A549 (cell line): Measurements from ENCODE around the gene MYLIP. TPM values are rescaled to one million over a fixed set of nuclear protein-coding genes. Genes with fewer than 3 reads are reported as not detected.
A peak's percentile ranks its signal among the peaks of the same experiment; 100 is the strongest.

ENCODE experiments used
- ATAC-seq, 2 experiments: fragments of 200-7000 bp in 1 of 2; fragments of >200 bp in 1 of 2; cut with Nextera tagmentation in 1 of 2; cut with Tn5 transposase in 1 of 2; 3 replicates each; pipeline versions ENCODE4 v1.8.0 to v1.9.1; 2018 to 2020; ENCODE audit warnings: mild to moderate bottlenecking in 1 of 2, moderate library complexity in 1 of 2
- CTCF ChIA-PET: fragments of 300-600 bp; sonication (Branson Sonifier 250); formaldehyde crosslinking; extraction: SDS; loops from one replicate; lab custom pipeline; 2021; ENCODE audit warnings: antibody characterized with exemption, inconsistent platforms; lab: Yijun Ruan, JAX
- POLR2A ChIA-PET: fragments of 350-600 bp; formaldehyde crosslinking; extraction: SDS; loops from one replicate; lab custom pipeline; 2021; ENCODE audit warnings: antibody characterized with exemption, inconsistent platforms; lab: Yijun Ruan, JAX
- DNase-seq, 2 experiments: peaks; one replicate each; pipeline versions ENCODE4 v3.0.0 to v3.0.0-alpha.2; 2011 to 2016; ENCODE audit warnings: low read depth in 1 of 2, low spot score in 1 of 2
- FAIRE-seq: peaks from 2 replicates; lab custom pipeline; 2011; peaks lifted over from hg19 to GRCh38; lab: Jason Lieb, UNC
- H3K27ac ChIP-seq, 2 experiments: fragments of >200 bp; sonication (Bioruptor Twin); formaldehyde crosslinking; 3 replicates each; pipeline ENCODE4 v1.5.1; 2016 to 2017
- H3K4me1 ChIP-seq: fragments of >200 bp; sonication (Bioruptor Twin); formaldehyde crosslinking; 3 replicates; pipeline ENCODE4 v1.6.1; 2016
- H3K4me2 ChIP-seq: fragments of >200 bp; sonication (Bioruptor Twin); formaldehyde crosslinking; 3 replicates; pipeline ENCODE4 v1.6.1; 2016
- H3K4me3 ChIP-seq: fragments of >200 bp; sonication (Bioruptor Twin); formaldehyde crosslinking; 3 replicates; pipeline ENCODE4 v1.5.1; 2016
- H3K9me3 ChIP-seq: fragments of >200 bp; sonication (Bioruptor Twin); formaldehyde crosslinking; 3 replicates; pipeline ENCODE4 v1.6.1; 2016
- CBX8 ChIP-seq: fragments of 200-600 bp; sonication (generic); IDR thresholded peaks from 2 replicates; pipeline ENCODE4 v1.6.1; 2016
- CHD2 ChIP-seq: fragments of 150-350 bp; IDR thresholded peaks from 2 replicates; pipeline ENCODE4 v1.6.1; 2014; ENCODE audit warnings: low read length; ENCODE audit not compliant: partially characterized antibody
- CHD4 ChIP-seq: fragments of 200-600 bp; sonication (generic); IDR thresholded peaks from 2 replicates; pipeline ENCODE4 v1.6.1; 2016; ENCODE audit warnings: antibody characterized with exemption, mild to moderate bottlenecking, borderline replicate concordance
- EP300 ChIP-seq, 2 experiments: fragments of >200 bp; sonication (Bioruptor Twin); formaldehyde crosslinking; IDR thresholded peaks; 2 replicates in 1 of 2; 3 replicates in 1 of 2; pipeline ENCODE4 v1.6.1; 2016 to 2017
- FOSB ChIP-seq: fragments of 250-450 bp; sonication (Bioruptor Pico); IDR thresholded peaks from 2 replicates; pipeline ENCODE4 v1.5.0; 2020; ENCODE audit warnings: mild to moderate bottlenecking, moderate library complexity
- HEYL ChIP-seq: fragments of 250-450 bp; sonication (Bioruptor Pico); IDR thresholded peaks from 2 replicates; pipeline ENCODE4 v1.8.0; 2021; ENCODE audit warnings: mild to moderate bottlenecking, moderate library complexity
- HOXA7 ChIP-seq: fragments of 250-450 bp; sonication (Bioruptor Pico); IDR thresholded peaks from 2 replicates; pipeline ENCODE4 v1.5.0; 2020; ENCODE audit warnings: mild to moderate bottlenecking, moderate library complexity
- HOXB13 ChIP-seq: fragments of 250-450 bp; sonication (Bioruptor Pico); IDR thresholded peaks from 2 replicates; pipeline ENCODE4 v1.5.0; 2020; ENCODE audit warnings: low read depth, mild to moderate bottlenecking, moderate library complexity
- JUN ChIP-seq, 2 experiments: fragments of >200 bp; sonication (Bioruptor Twin); formaldehyde crosslinking; IDR thresholded peaks; 2 replicates in 1 of 2; 3 replicates in 1 of 2; pipeline ENCODE4 v1.6.1; 2016 to 2017
- JUNB ChIP-seq: fragments of >200 bp; sonication (Bioruptor Twin); formaldehyde crosslinking; IDR thresholded peaks from 2 replicates; pipeline ENCODE4 v1.6.1; 2016
- KDM1A ChIP-seq: fragments of 200-600 bp; sonication (generic); IDR thresholded peaks from 2 replicates; pipeline ENCODE4 v1.6.1; 2016; ENCODE audit warnings: low read depth, mild to moderate bottlenecking
- MAZ ChIP-seq: fragments of 150-350 bp; IDR thresholded peaks from 2 replicates; pipeline ENCODE4 v1.6.1; 2014; ENCODE audit warnings: antibody characterized with exemption, low read depth, low read length, borderline replicate concordance
- MYC ChIP-seq: IDR thresholded peaks from 2 replicates; pipeline ENCODE4 v1.6.1; 2012; ENCODE audit warnings: mild to moderate bottlenecking, inconsistent platforms, low read length, improper control_type of control experiment, borderline replicate concordance
- PHF8 ChIP-seq: fragments of 200-600 bp; sonication (generic); IDR thresholded peaks from 2 replicates; pipeline ENCODE4 v1.6.1; 2016; ENCODE audit warnings: low read depth, mild to moderate bottlenecking, antibody characterized with exemption, moderate library complexity, borderline replicate concordance
- POLR2A ChIP-seq: IDR thresholded peaks from 2 replicates; pipeline ENCODE4 v1.6.1; 2012; ENCODE audit warnings: mild to moderate bottlenecking, low read length
- POLR2AphosphoS2 ChIP-seq: conservative IDR thresholded peaks from 2 replicates; pipeline ENCODE4 v1.6.1; 2012; ENCODE audit warnings: low read length, improper control_type of control experiment, inconsistent platforms
- RAD21 ChIP-seq, 2 experiments: fragments of >200 bp in 1 of 2; sonication (Bioruptor Twin) in 1 of 2; formaldehyde crosslinking in 1 of 2; IDR thresholded peaks in 1 of 2; conservative IDR thresholded peaks in 1 of 2; 2 replicates in 1 of 2; 3 replicates in 1 of 2; pipeline ENCODE4 v1.6.1; 2012 to 2018; ENCODE audit warnings: inconsistent platforms in 1 of 2
- RARB ChIP-seq: fragments of 250-450 bp; sonication (Bioruptor Pico); IDR thresholded peaks from 2 replicates; pipeline ENCODE4 v1.8.0; 2021; ENCODE audit warnings: mild to moderate bottlenecking, moderate library complexity
- RFX5 ChIP-seq: fragments of 450-650 bp; IDR thresholded peaks from 2 replicates; pipeline ENCODE4 v1.7.1; 2014; ENCODE audit warnings: antibody characterized with exemption, mild to moderate bottlenecking, moderate library complexity
- RNF2 ChIP-seq: fragments of 200-600 bp; sonication (generic); IDR thresholded peaks from 2 replicates; pipeline ENCODE4 v1.6.1; 2016; ENCODE audit warnings: low read depth, mild to moderate bottlenecking, antibody characterized with exemption, moderate library complexity, borderline replicate concordance
- TFCP2L1 ChIP-seq: fragments of 250-450 bp; sonication (Bioruptor Pico); IDR thresholded peaks from 2 replicates; pipeline ENCODE4 v1.5.0; 2021; ENCODE audit warnings: mild to moderate bottlenecking
- ZC3H11A ChIP-seq: fragments of 450-650 bp; IDR thresholded peaks from 2 replicates; pipeline ENCODE4 v1.6.1; 2014; ENCODE audit warnings: antibody characterized with exemption, mild to moderate bottlenecking
- ZSCAN20 ChIP-seq: fragments of 250-450 bp; sonication (Bioruptor Pico); IDR thresholded peaks from 2 replicates; pipeline ENCODE4 v1.8.0; 2022; ENCODE audit warnings: mild to moderate bottlenecking, moderate library complexity
- WGBS: methylation state at CpG from one replicate; pipeline ENCODE4 v1.1.6; 2017; ENCODE audit errors: missing lambda C conversion rate; 5-methylcytosine and 5-hydroxymethylcytosine counted together
- polyA minus RNA-seq: library from RNA; depleted of rRNA, polyadenylated mRNA; stranded (reverse); fragments of >200 nt; gene quantifications from 2 replicates; pipeline ENCODE4 v1.2.3, GENCODE V29; 2011; rRNA and poly(A)+ RNA removed
- polyA plus RNA-seq, 4 experiments: library from polyadenylated mRNA; depleted of rRNA in 3 of 4; stranded (reverse); fragments of >200 nt; fragmentation: RNase III in 1 of 4; extraction: RNeasy Plus Mini Kit Qiagen cat#74134 plus additional on column Dnase treatment in 1 of 4; gene quantifications; 2 replicates in 3 of 4; 3 replicates in 1 of 4; pipeline ENCODE4 v1.2.3, GENCODE V29; 2011 to 2017
- TF ChIP-seq, protein P1 (sequence below): fragments of 250-450 bp; sonication (Bioruptor Pico); IDR thresholded peaks from 2 replicates; pipeline ENCODE4 v1.5.0; 2020; ENCODE audit warnings: low read depth, mild to moderate bottlenecking, moderate library complexity
- TF ChIP-seq, protein P2 (sequence below): IDR thresholded peaks from 2 replicates; pipeline ENCODE4 v1.6.1; 2012
- TF ChIP-seq, protein P3 (sequence below): fragments of 250-450 bp; sonication (Bioruptor Pico); IDR thresholded peaks from 2 replicates; pipeline ENCODE4 v1.5.0; 2021; ENCODE audit warnings: mild to moderate bottlenecking, moderate library complexity, borderline replicate concordance
- TF ChIP-seq, protein P4 (sequence below): IDR thresholded peaks from 2 replicates; pipeline ENCODE4 v1.6.1; 2012
- TF ChIP-seq, protein P5 (sequence below): fragments of >200 bp; sonication (Bioruptor Twin); formaldehyde crosslinking; IDR thresholded peaks from 3 replicates; pipeline ENCODE4 v1.5.1; 2016
- TF ChIP-seq, protein P6 (sequence below): fragments of 150-350 bp; IDR thresholded peaks from 2 replicates; pipeline ENCODE4 v1.6.1; 2014; ENCODE audit warnings: low read depth, mild to moderate bottlenecking, low read length
- TF ChIP-seq, protein P7 (sequence below): fragments of >200 bp; sonication (Bioruptor Twin); formaldehyde crosslinking; IDR thresholded peaks from 3 replicates; pipeline ENCODE4 v1.6.1; 2016

MYLIP gene
- 8.6 and 9.1 TPM in 2 replicates for polyA plus RNA-seq (2011; rRNA removed)
- 4.1 and 4.5 TPM in 2 replicates for polyA plus RNA-seq (2012; cell fraction: cytosol; rRNA removed)
- 5.2 TPM in 2 replicates for polyA plus RNA-seq (2012; cell fraction: nucleus; rRNA removed)
- polyA plus RNA-seq (2017; fragmentation: RNase III; extraction: RNeasy Plus Mini Kit Qiagen cat#74134 plus additional on column Dnase treatment), result 2.0 to 2.3 TPM (median 2.3 TPM) in 3 replicates
- polyA minus RNA-seq, result 11.2 and 13.0 TPM in 2 replicates

DNA sequence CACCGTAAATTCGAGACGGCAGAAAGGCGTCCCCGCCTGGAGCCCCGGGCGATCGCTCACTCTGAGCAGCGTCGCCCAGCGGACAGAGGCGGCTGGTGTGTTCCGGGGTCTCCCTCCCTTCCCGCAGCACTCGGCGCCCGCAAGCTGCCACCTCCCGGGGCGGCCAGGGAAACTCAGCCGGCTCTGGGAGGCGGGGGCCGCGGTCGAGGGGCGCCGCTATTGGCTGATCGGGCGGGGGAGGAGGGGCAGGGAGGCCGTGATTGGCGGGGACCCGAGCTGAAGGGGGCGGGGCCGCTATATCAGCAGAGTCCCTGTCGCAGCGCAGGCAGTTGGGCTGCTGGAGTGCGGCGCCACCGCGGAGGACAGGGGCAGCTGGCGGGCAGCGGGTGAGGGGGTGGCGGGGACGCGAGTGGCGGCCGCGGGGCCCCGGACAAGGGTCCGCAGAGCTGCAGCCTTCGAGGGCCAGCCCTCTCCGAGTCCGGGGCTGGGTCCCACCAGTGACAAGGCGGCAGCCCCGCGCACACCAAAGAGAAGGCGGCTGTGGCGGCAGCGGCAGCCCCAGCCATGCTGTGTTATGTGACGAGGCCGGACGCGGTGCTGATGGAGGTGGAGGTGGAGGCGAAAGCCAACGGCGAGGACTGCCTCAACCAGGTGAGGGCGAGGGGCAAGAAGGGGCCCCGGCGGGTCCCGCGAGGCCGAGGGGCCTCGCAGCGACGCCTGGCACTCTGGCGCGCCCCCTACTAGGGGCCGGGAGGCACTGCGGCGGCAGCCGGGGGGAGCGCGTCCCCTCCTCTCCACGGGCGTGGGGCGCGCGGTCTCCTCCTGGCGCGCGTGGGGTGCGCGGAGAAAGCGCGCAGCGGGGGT is at the start of gene MYLIP:
MYLIP (plus strand) TSS at position 328 of the 864 bp plus-strand sequence; CDS start at position 565, 237 bp downstream.
- H3K4me2 ChIP-seq, result peak within 1 kb of the TSS; percentile 90
- no peak for FAIRE-seq
- TF ChIP-seq FOSB (no peak), RNF2 (0 out of 2 replicates have a peak, but pooled peaks have one; percentile 60), CHD2 (peak; percentile 34), ZSCAN20 (CRISPR knock-in tag) (no peak), EP300 (IDR thresholded peaks at IDR 0.05) (no peak), MYC (no peak), POLR2AphosphoS2 (no peak), ZC3H11A (no peak), JUN (IDR thresholded peaks at IDR 0.05) (peak; percentile 54 to 89; a peak in 4 of 5 replicates), MAZ (no peak), PHF8 (peak; percentile 94), CBX8 (no peak), JUNB (no peak), RARB (no peak), HEYL (CRISPR knock-in tag) (no peak), RFX5 (no peak), HOXB13 (CRISPR knock-in tag) (no peak), POLR2A (peak; percentile 100), KDM1A (no peak), RAD21 (conservative IDR thresholded peaks at IDR 0.05 in 1 of 2, IDR thresholded peaks at IDR 0.05 in 1 of 2) (peak; percentile 7 to 59; a peak in 3 of 5 replicates), TFCP2L1 (CRISPR knock-in tag) (peak; percentile 84; the same call in 1 of the 2 replicates), HOXA7 (no peak), CHD4 (no peak)
- TF ChIP-seq, protein P1, sequence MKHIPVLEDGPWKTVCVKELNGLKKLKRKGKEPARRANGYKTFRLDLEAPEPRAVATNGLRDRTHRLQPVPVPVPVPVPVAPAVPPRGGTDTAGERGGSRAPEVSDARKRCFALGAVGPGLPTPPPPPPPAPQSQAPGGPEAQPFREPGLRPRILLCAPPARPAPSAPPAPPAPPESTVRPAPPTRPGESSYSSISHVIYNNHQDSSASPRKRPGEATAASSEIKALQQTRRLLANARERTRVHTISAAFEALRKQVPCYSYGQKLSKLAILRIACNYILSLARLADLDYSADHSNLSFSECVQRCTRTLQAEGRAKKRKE (CRISPR knock-in tag), result no peak
- TF ChIP-seq, protein P2, sequence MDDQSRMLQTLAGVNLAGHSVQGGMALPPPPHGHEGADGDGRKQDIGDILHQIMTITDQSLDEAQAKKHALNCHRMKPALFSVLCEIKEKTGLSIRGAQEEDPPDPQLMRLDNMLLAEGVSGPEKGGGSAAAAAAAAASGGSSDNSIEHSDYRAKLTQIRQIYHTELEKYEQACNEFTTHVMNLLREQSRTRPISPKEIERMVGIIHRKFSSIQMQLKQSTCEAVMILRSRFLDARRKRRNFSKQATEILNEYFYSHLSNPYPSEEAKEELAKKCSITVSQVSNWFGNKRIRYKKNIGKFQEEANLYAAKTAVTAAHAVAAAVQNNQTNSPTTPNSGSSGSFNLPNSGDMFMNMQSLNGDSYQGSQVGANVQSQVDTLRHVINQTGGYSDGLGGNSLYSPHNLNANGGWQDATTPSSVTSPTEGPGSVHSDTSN, result no peak
- TF ChIP-seq, protein P3, sequence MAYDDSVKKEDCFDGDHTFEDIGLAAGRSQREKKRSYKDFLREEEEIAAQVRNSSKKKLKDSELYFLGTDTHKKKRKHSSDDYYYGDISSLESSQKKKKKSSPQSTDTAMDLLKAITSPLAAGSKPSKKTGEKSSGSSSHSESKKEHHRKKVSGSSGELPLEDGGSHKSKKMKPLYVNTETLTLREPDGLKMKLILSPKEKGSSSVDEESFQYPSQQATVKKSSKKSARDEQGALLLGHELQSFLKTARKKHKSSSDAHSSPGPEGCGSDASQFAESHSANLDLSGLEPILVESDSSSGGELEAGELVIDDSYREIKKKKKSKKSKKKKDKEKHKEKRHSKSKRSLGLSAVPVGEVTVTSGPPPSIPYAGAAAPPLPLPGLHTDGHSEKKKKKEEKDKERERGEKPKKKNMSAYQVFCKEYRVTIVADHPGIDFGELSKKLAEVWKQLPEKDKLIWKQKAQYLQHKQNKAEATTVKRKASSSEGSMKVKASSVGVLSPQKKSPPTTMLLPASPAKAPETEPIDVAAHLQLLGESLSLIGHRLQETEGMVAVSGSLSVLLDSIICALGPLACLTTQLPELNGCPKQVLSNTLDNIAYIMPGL (CRISPR knock-in tag), result 0 out of 2 replicates have a peak, but pooled peaks have one; percentile 33
- TF ChIP-seq, protein P4, sequence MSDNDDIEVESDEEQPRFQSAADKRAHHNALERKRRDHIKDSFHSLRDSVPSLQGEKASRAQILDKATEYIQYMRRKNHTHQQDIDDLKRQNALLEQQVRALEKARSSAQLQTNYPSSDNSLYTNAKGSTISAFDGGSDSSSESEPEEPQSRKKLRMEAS, result no peak
- TF ChIP-seq, protein P5, sequence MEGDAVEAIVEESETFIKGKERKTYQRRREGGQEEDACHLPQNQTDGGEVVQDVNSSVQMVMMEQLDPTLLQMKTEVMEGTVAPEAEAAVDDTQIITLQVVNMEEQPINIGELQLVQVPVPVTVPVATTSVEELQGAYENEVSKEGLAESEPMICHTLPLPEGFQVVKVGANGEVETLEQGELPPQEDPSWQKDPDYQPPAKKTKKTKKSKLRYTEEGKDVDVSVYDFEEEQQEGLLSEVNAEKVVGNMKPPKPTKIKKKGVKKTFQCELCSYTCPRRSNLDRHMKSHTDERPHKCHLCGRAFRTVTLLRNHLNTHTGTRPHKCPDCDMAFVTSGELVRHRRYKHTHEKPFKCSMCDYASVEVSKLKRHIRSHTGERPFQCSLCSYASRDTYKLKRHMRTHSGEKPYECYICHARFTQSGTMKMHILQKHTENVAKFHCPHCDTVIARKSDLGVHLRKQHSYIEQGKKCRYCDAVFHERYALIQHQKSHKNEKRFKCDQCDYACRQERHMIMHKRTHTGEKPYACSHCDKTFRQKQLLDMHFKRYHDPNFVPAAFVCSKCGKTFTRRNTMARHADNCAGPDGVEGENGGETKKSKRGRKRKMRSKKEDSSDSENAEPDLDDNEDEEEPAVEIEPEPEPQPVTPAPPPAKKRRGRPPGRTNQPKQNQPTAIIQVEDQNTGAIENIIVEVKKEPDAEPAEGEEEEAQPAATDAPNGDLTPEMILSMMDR, result peak; percentile 59
- TF ChIP-seq, protein P6, sequence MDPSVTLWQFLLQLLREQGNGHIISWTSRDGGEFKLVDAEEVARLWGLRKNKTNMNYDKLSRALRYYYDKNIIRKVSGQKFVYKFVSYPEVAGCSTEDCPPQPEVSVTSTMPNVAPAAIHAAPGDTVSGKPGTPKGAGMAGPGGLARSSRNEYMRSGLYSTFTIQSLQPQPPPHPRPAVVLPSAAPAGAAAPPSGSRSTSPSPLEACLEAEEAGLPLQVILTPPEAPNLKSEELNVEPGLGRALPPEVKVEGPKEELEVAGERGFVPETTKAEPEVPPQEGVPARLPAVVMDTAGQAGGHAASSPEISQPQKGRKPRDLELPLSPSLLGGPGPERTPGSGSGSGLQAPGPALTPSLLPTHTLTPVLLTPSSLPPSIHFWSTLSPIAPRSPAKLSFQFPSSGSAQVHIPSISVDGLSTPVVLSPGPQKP, result no peak
- TF ChIP-seq, protein P7, sequence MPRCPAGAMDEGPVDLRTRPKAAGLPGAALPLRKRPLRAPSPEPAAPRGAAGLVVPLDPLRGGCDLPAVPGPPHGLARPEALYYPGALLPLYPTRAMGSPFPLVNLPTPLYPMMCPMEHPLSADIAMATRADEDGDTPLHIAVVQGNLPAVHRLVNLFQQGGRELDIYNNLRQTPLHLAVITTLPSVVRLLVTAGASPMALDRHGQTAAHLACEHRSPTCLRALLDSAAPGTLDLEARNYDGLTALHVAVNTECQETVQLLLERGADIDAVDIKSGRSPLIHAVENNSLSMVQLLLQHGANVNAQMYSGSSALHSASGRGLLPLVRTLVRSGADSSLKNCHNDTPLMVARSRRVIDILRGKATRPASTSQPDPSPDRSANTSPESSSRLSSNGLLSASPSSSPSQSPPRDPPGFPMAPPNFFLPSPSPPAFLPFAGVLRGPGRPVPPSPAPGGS, result peak; percentile 96; the same call in 2 of the 3 replicates

More for the DNA sequence above, at the start of gene MYLIP:
- peak; percentile 77 to 90 for DNase-seq
- POLR2A ChIA-PET, result interaction anchor here (0.6 to 2.7 kb wide), 24 partner anchors 9 to 443 kb away, joined by 3 to 23 read pairs (median 4); no protein-coding TSS in a partner anchor
- peak within 1 kb of the TSS; percentile 81 for H3K4me3 ChIP-seq
- no peaks in the 10 kb centered on the region for H3K9me3 ChIP-seq
- H3K4me1 ChIP-seq, result peaks cover 28% of the 10 kb centered on the region; the same call in 2 of the 3 replicates
- 0% methylated on average over 6 of the region's 95 CpGs for WGBS
- peak within 1 kb of the TSS; percentile 87 to 93 for H3K27ac ChIP-seq
- ATAC-seq, result peak; percentile 88 to 94
- CTCF ChIA-PET, result interaction anchor here (0.7 to 3.4 kb wide), 17 partner anchors 8 to 438 kb away, joined by 3 to 15 read pairs (median 4); no protein-coding TSS in a partner anchor
